HepG2 (cell line): Measurements from ENCODE around the gene SRSF10. TPM values are rescaled to one million over a fixed set of nuclear protein-coding genes. Genes with fewer than 3 reads are reported as not detected.

Experiments
- ARID3A ChIP-seq: IDR thresholded peaks from 2 replicates; pipeline ENCODE4 v1.6.1; 2012; ENCODE audit warnings: low read depth, low read length, improper control_type of control experiment
- ARNT2 ChIP-seq: sonication (generic); formaldehyde crosslinking; IDR thresholded peaks from 2 replicates; pipeline ENCODE4 v1.8.0; 2022; ENCODE audit warnings: mild to moderate bottlenecking, low read depth, missing genetic modification reagents, moderate library complexity
- FOXA1 ChIP-seq, 2 experiments: fragments of 450-650 bp in 1 of 2; sonication (generic) in 1 of 2; formaldehyde crosslinking in 1 of 2; IDR thresholded peaks; 2 replicates each; pipeline versions ENCODE4 v1.4.0 to v1.6.1; 2016 to 2020; ENCODE audit warnings: missing genetic modification reagents in 1 of 2
- FOXA3 ChIP-seq: IDR thresholded peaks from 2 replicates; pipeline ENCODE4 v1.6.1; 2016; ENCODE audit warnings: missing genetic modification reagents, missing compliant biosample characterization
- HDAC6 ChIP-seq: fragments of 200-600 bp; sonication (generic); IDR thresholded peaks from 2 replicates; pipeline ENCODE4 v1.7.0; 2017; ENCODE audit warnings: mild to moderate bottlenecking, antibody characterized with exemption, low read length, low read depth
- HNRNPUL1 ChIP-seq: fragments of 200-400 bp; formaldehyde crosslinking; IDR thresholded peaks from 2 replicates; pipeline ENCODE4 v1.6.1; 2017; ENCODE audit warnings: low read depth, mild to moderate bottlenecking, low read length, moderate library complexity
- HOXA7 ChIP-seq: sonication (generic); formaldehyde crosslinking; IDR thresholded peaks from 2 replicates; pipeline ENCODE4 v1.8.1; 2022; ENCODE audit warnings: mild to moderate bottlenecking, missing genetic modification reagents, moderate library complexity
- MED1 ChIP-seq: sonication (generic); formaldehyde crosslinking; IDR thresholded peaks from 2 replicates; pipeline ENCODE4 v1.4.0; 2020; ENCODE audit warnings: missing genetic modification reagents
- MIER2 ChIP-seq: IDR thresholded peaks from 2 replicates; pipeline ENCODE4 v1.6.1; 2016; ENCODE audit warnings: missing biosample characterization, missing genetic modification reagents
- MIXL1 ChIP-seq: IDR thresholded peaks from 2 replicates; pipeline ENCODE4 v1.6.1; 2016
- MXD4 ChIP-seq: IDR thresholded peaks from 2 replicates; pipeline ENCODE4 v1.6.1; 2016; ENCODE audit warnings: mild to moderate bottlenecking, missing biosample characterization, missing genetic modification reagents
- NRL ChIP-seq: sonication (generic); formaldehyde crosslinking; IDR thresholded peaks from 2 replicates; pipeline ENCODE4 v1.5.0; 2020; ENCODE audit warnings: missing genetic modification reagents, mild to moderate bottlenecking, moderate library complexity, borderline replicate concordance
- RARA ChIP-seq: IDR thresholded peaks from 2 replicates; pipeline ENCODE4 v1.6.1; 2016; ENCODE audit warnings: missing genetic modification reagents, missing compliant biosample characterization
- RBFOX2 ChIP-seq: fragments of 200-400 bp; formaldehyde crosslinking; IDR thresholded peaks from 2 replicates; pipeline ENCODE4 v1.6.1; 2017; ENCODE audit warnings: low read depth, mild to moderate bottlenecking, low read length
- SMAD1 ChIP-seq: sonication (generic); formaldehyde crosslinking; IDR thresholded peaks from 2 replicates; pipeline ENCODE4 v1.4.0; 2020; ENCODE audit warnings: missing genetic modification reagents, low read depth, mild to moderate bottlenecking, borderline replicate concordance
- U2AF2 ChIP-seq: fragments of 200-400 bp; formaldehyde crosslinking; IDR thresholded peaks from 2 replicates; pipeline ENCODE4 v1.6.1; 2017; ENCODE audit warnings: low read depth, mild to moderate bottlenecking, low read length
- WIZ ChIP-seq: sonication (generic); formaldehyde crosslinking; IDR thresholded peaks from 2 replicates; pipeline ENCODE4 v1.5.1; 2020; ENCODE audit warnings: mild to moderate bottlenecking, missing genetic modification reagents
- ZBTB49 ChIP-seq: sonication (generic); formaldehyde crosslinking; IDR thresholded peaks from 2 replicates; pipeline ENCODE4 v1.4.0; 2020; ENCODE audit warnings: missing genetic modification reagents, borderline replicate concordance
- ZFP82 ChIP-seq: sonication (generic); formaldehyde crosslinking; IDR thresholded peaks from 2 replicates; pipeline ENCODE4 v1.5.1; 2020; ENCODE audit warnings: mild to moderate bottlenecking, missing genetic modification reagents, borderline replicate concordance
- ZNF224 ChIP-seq: sonication (generic); formaldehyde crosslinking; IDR thresholded peaks from 2 replicates; pipeline ENCODE4 v1.5.0; 2020; ENCODE audit warnings: mild to moderate bottlenecking, missing genetic modification reagents
- ZNF275 ChIP-seq: sonication (generic); formaldehyde crosslinking; IDR thresholded peaks from 2 replicates; pipeline ENCODE4 v1.8.0; 2022; ENCODE audit warnings: missing genetic modification reagents, mild to moderate bottlenecking, inconsistent platforms, borderline replicate concordance
- ZNF549 ChIP-seq: sonication (generic); formaldehyde crosslinking; IDR thresholded peaks from 2 replicates; pipeline ENCODE4 v1.5.0; 2020; ENCODE audit warnings: missing genetic modification reagents
- ZNF572 ChIP-seq: sonication (generic); formaldehyde crosslinking; IDR thresholded peaks from 2 replicates; pipeline ENCODE4 v1.5.1; 2020; ENCODE audit warnings: mild to moderate bottlenecking, missing genetic modification reagents
- ZNF670 ChIP-seq: sonication (generic); formaldehyde crosslinking; IDR thresholded peaks from 2 replicates; pipeline ENCODE4 v1.8.0; 2022; ENCODE audit warnings: mild to moderate bottlenecking, missing genetic modification reagents, borderline replicate concordance
- ZNF761 ChIP-seq: sonication (generic); formaldehyde crosslinking; conservative IDR thresholded peaks from 2 replicates; pipeline ENCODE4 v1.4.0; 2020; ENCODE audit warnings: mild to moderate bottlenecking, missing genetic modification reagents
- ZNF780A ChIP-seq: sonication (generic); formaldehyde crosslinking; IDR thresholded peaks from 2 replicates; pipeline ENCODE4 v1.8.0; 2022; ENCODE audit warnings: mild to moderate bottlenecking, missing genetic modification reagents, moderate library complexity
- polyA plus RNA-seq, 8 experiments: library from polyadenylated mRNA; depleted of rRNA in 3 of 8; stranded (reverse) in 7 of 8; unstranded in 1 of 8; fragments of >200 nt; fragmentation: Illumina TruSeq in 4 of 8; extraction: Trizol in 4 of 8; gene quantifications; 2 replicates each; pipeline versions ENCODE4 v1.2.1 to v1.2.3, GENCODE V29; 2011 to 2016; ENCODE audit warnings: low read depth in 4 of 8, missing spikeins in 1 of 8, mixed read lengths in 1 of 8; ENCODE audit not compliant: insufficient read depth in 1 of 8
- total RNA-seq, 5 experiments: library from RNA; depleted of rRNA; stranded (reverse); fragments of >200 nt; fragmentation: Illumina TruSeq; extraction: Trizol; gene quantifications; 2 replicates each; pipeline ENCODE4 v1.2.3, GENCODE V29; 2016; ENCODE audit warnings: low read depth in 1 of 5
- TF ChIP-seq, protein P1 (sequence below): IDR thresholded peaks from 2 replicates; pipeline ENCODE4 v1.6.1; 2012; ENCODE audit warnings: inconsistent platforms

The SRSF10 gene
- total and polyA plus RNA-seq, 2 of the 13 experiments (the other 11 are each of a cell fraction or from before 2014, with no cell fraction given): 126 to 186 TPM

- TF ChIP-seq ZNF275 (CRISPR knock-in tag) (no peak), RBFOX2 (no peak), NRL (no peak), HDAC6 (no peak), MED1 (CRISPR knock-in tag) (no peak), SMAD1 (CRISPR knock-in tag) (no peak), ZNF572 (CRISPR knock-in tag) (no peak), ARID3A (0 out of 2 replicates have a peak, but pooled peaks have one; percentile 22), ZNF224 (CRISPR knock-in tag) (no peak), ZNF780A (CRISPR knock-in tag) (no peak), FOXA3 (peak; percentile 22; the same call in 1 of the 2 replicates), ZBTB49 (CRISPR knock-in tag) (no peak), RARA (CRISPR knock-in tag) (no peak), HNRNPUL1 (no peak), ZNF549 (CRISPR knock-in tag) (no peak), ZFP82 (CRISPR knock-in tag) (no peak), ZNF761 (no peak), MXD4 (no peak), FOXA1 (IDR thresholded peaks at IDR 0.05) (no peak), FOXA1 (CRISPR knock-in tag; IDR thresholded peaks at IDR 0.05) (0 out of 2 replicates have a peak, but pooled peaks have one; percentile 7), ZNF670 (CRISPR knock-in tag) (no peak), HOXA7 (CRISPR knock-in tag) (no peak), ARNT2 (CRISPR knock-in tag) (no peak), MIER2 (CRISPR knock-in tag) (no peak), WIZ (CRISPR knock-in tag) (no peak), MIXL1 (CRISPR knock-in tag) (0 out of 2 replicates have a peak, but pooled peaks have one; percentile 25), U2AF2 (no peak)
- TF ChIP-seq, protein P1, sequence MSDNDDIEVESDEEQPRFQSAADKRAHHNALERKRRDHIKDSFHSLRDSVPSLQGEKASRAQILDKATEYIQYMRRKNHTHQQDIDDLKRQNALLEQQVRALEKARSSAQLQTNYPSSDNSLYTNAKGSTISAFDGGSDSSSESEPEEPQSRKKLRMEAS: no peak
These were observed 27.1 kb downstream of the SRSF10 start (continued) for GRCh38 chr1:23953020-23953419.
